Embryonic facial prominence (tissue), 1 donor: ENCODE measurements around the gene AGAP1.
"Not testable (repeated sequence)": the region's sequence is repeated elsewhere in the genome, so short reads cannot be mapped to it uniquely, and the experiment has no call there.

Source experiments
- DNase-seq: peaks from one replicate; pipeline ENCODE4 v3.0.0-alpha.2; 2016; ENCODE audit errors: extremely low spot score

Gene AGAP1

GRCh38 chr2:235734688-235735231 lies 240.9 kb downstream of the AGAP1 start:
- DNase-seq = no peak

- no peak for DNase-seq
Measured at GRCh38 chr2:235737396-235737795, 243.6 kb downstream of the AGAP1 start.

GRCh38 chr2:235737840-235738239 lies 244.0 kb downstream of the AGAP1 start:
- DNase-seq = no peak

- DNase-seq = no peak
Measured at GRCh38 chr2:235739704-235740415, 246.0 kb downstream of the AGAP1 start.

- DNase-seq = no peak
Measured at GRCh38 chr2:235740821-235741220, 247.0 kb downstream of the AGAP1 start.

- DNase-seq = no peak
Measured at GRCh38 chr2:235744161-235744560, 250.3 kb downstream of the AGAP1 start.

- no peak for DNase-seq
Measured at GRCh38 chr2:235745597-235745996, 251.8 kb downstream of the AGAP1 start.

- peak; percentile 77 for DNase-seq
Measured at GRCh38 chr2:235746257-235746934, 252.6 kb downstream of the AGAP1 start.

GRCh38 chr2:235747001-235747785 lies 253.3 kb downstream of the AGAP1 start:
- DNase-seq = no peak

- DNase-seq = no peak
Measured at GRCh38 chr2:235747786-235748091, 253.9 kb downstream of the AGAP1 start.

GRCh38 chr2:235749121-235749770 lies 255.4 kb downstream of the AGAP1 start:
- DNase-seq = no peak

- no peak for DNase-seq
Measured at GRCh38 chr2:235749771-235750160, 255.9 kb downstream of the AGAP1 start.

- DNase-seq = no peak
Measured at GRCh38 chr2:235752846-235753245, 259.0 kb downstream of the AGAP1 start.

GRCh38 chr2:235754357-235755207 lies 260.7 kb downstream of the AGAP1 start:
- no peak for DNase-seq

GRCh38 chr2:235756491-235756890 lies 262.6 kb downstream of the AGAP1 start:
- DNase-seq = no peak

- no peak for DNase-seq
Measured at GRCh38 chr2:235757212-235757611, 263.4 kb downstream of the AGAP1 start.

GRCh38 chr2:235757640-235758039 lies 263.8 kb downstream of the AGAP1 start:
- DNase-seq = no peak

GRCh38 chr2:235762832-235763598 lies 269.2 kb downstream of the AGAP1 start:
- DNase-seq = no peak

GRCh38 chr2:235763816-235764215 lies 270.0 kb downstream of the AGAP1 start:
- DNase-seq = no peak

GRCh38 chr2:235764478-235764877 lies 270.6 kb downstream of the AGAP1 start:
- DNase-seq = not testable (repeated sequence)
